Measurements from ENCODE around the gene FRS3.

The FRS3 gene

GRCh38 chr6:41724586-41725501 lies 54.9 kb downstream of the FRS3 start:
- DNase-seq: no peak

GRCh38 chr6:41724228-41724580 lies 55.5 kb downstream of the FRS3 start:
- DNase-seq: no peak

GRCh38 chr6:41723530-41724227 lies 56.0 kb downstream of the FRS3 start:
- DNase-seq: no peak

GRCh38 chr6:41722969-41723529 lies 56.7 kb downstream of the FRS3 start:
- no peak for DNase-seq

- DNase-seq: no peak
These were observed 58.3 kb downstream of the FRS3 start for GRCh38 chr6:41721414-41721813.

- DNase-seq: no peak
These were observed 58.9 kb downstream of the FRS3 start for GRCh38 chr6:41720783-41721182.

- no peak for DNase-seq
These were observed 59.5 kb downstream of the FRS3 start for GRCh38 chr6:41720262-41720620.

Data from COR-L47 (cell line).